Pancreas (tissue), 10 donors: Measurements from ENCODE around the gene ZAP70. TPM values are rescaled to one million over a fixed set of nuclear protein-coding genes. Genes with fewer than 3 reads are reported as not detected.

ENCODE experiments used
- ATAC-seq, 4 donors: fragments of 200-7000 bp; cut with Tn5 transposase; one replicate each; pipeline versions ENCODE4 v1.8.0 to v1.9.1; 2020; ENCODE audit warnings: mild to moderate bottlenecking in 4 of 4, moderate library complexity in 4 of 4
- DNase-seq, 6 donors: peaks; one replicate each; pipeline ENCODE4 v3.0.0-alpha.2; 2020
- FAIRE-seq: peaks from 2 replicates; lab custom pipeline; 2012; peaks lifted over from hg19 to GRCh38; lab: Jason Lieb, UNC
- H3K27ac ChIP-seq, 4 donors: fragments of 200-600 bp; sonication (generic); 1 replicate in 3 of 4; 2 replicates in 1 of 4; pipeline versions ENCODE4 v1.5.0 to v1.8.0; 2020
- H3K27me3 ChIP-seq, 4 donors: fragments of 200-600 bp; one replicate each; pipeline ENCODE4 v1.8.0; 2021
- H3K36me3 ChIP-seq, 3 donors: fragments of 200-600 bp; sonication (generic) in 1 of 3; one replicate each; pipeline versions ENCODE4 v1.5.0 to v1.8.0; 2020 to 2021
- H3K4me1 ChIP-seq, 3 donors: fragments of 200-600 bp; one replicate each; pipeline ENCODE4 v1.8.0; 2021
- H3K4me3 ChIP-seq, 4 donors: fragments of 200-600 bp; sonication (generic) in 2 of 4; one replicate each; pipeline versions ENCODE4 v1.5.0 to v1.8.0; 2020 to 2021
- H3K9me3 ChIP-seq, 4 donors: fragments of 200-600 bp; one replicate each; pipeline ENCODE4 v1.8.0; 2021
- WGBS, 2 donors: extraction: QIAGEN DNeasy Blood & Tissue Kit; methylation state at CpG; one replicate each; pipeline ENCODE4 v1.1.7; 2013; 5-methylcytosine and 5-hydroxymethylcytosine counted together
- intact Hi-C, 3 donors: fragments of 100-400 bp; cut with DNase I; formaldehyde crosslinking; loops; one replicate each; pipeline versions ENCODE4 v1.11.1 to v1.14.2; 2022
- polyA plus RNA-seq, 2 donors: library from polyadenylated mRNA; stranded (reverse); fragments of 200-250 nt; gene quantifications; one replicate each; pipeline ENCODE4 v1.2.3, GENCODE V29; 2013
- total RNA-seq, 6 donors: library from RNA; stranded (reverse); fragmentation: NEBNext Ultra II Directional in 4 of 6; extraction: Animal tissue kit (Norgen Biotek cat#: 25700) in 4 of 6; gene quantifications; one replicate each; pipeline versions ENCODE4 v1.2.1 to v1.2.4, GENCODE V29; 2021 to 2023
- TF ChIP-seq, protein P1 (sequence below), 4 donors: fragments of 200-600 bp; sonication (generic) in 3 of 4; IDR thresholded peaks; one replicate each; pipeline versions ENCODE4 v1.5.0 to v1.8.0; 2021; ENCODE audit warnings: antibody characterized with exemption in 4 of 4
- donor health status: healthy with polysubstance abuse.
- donor health status: DM: no; HTN: no; CAD: no; lungs with moderate emphysema.
- donor health status: DM: no; HTN: no; CAD: no.
- donor health status: control.
- donor health status: control.
- donor health status: Bipolar disorder and iron deficiency.
- donor health status: DM: yes; HTN: yes; CAD: no.
- donor health status: DM: no; HTN: no; CAD: no.
- donor health status: DM: no; HTN: no; CAD: no.
- donor health status: DM: yes; HTN: yes; CAD: no.

Gene ZAP70
- total and polyA plus RNA-seq, 8 donors, result 0.42 to 2.6 (median 1.3) TPM

DNA sequence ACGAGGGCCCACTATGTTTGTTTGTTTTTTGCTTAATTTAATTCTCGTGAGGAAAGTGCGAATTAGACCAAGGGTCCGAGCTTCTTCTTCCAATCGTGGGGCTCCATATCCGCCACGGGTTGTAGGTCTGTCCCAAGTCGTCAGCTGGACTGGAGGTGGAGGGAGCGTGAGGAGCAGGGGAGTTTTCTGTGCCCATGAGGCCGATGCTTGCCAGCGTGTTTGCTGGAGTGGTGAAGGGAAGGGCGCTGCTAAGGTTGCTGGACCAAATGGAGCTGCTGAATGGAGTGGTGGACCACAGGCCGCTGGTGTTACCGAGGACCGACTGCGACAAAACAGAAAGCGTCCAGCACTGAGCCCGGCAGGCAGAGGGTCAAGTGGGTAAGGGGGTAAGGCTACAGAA lies 43.7 kb downstream of the ZAP70 start:
- no peak overlapping the region for H3K27ac ChIP-seq
- no peaks in the 10 kb centered on the region for H3K27me3 ChIP-seq
- intact Hi-C loops, result no loop called here
- TF ChIP-seq, protein P1, sequence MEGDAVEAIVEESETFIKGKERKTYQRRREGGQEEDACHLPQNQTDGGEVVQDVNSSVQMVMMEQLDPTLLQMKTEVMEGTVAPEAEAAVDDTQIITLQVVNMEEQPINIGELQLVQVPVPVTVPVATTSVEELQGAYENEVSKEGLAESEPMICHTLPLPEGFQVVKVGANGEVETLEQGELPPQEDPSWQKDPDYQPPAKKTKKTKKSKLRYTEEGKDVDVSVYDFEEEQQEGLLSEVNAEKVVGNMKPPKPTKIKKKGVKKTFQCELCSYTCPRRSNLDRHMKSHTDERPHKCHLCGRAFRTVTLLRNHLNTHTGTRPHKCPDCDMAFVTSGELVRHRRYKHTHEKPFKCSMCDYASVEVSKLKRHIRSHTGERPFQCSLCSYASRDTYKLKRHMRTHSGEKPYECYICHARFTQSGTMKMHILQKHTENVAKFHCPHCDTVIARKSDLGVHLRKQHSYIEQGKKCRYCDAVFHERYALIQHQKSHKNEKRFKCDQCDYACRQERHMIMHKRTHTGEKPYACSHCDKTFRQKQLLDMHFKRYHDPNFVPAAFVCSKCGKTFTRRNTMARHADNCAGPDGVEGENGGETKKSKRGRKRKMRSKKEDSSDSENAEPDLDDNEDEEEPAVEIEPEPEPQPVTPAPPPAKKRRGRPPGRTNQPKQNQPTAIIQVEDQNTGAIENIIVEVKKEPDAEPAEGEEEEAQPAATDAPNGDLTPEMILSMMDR (IDR thresholded peaks at IDR 0.05), result no peak
- FAIRE-seq (no peak), ATAC-seq (no peak), DNase-seq (no peak)
- no peaks in the 10 kb centered on the region for H3K9me3 ChIP-seq
- no peaks in the 10 kb centered on the region for H3K4me1 ChIP-seq
- H3K4me3 ChIP-seq, result no peak overlapping the region
- H3K36me3 ChIP-seq, result peaks cover 0 to 52% (median 7%) of the 10 kb centered on the region in 3 donors
- 90 to 94% methylated on average over 18 of the region's 18 CpGs for WGBS, 2 donors

DNA sequence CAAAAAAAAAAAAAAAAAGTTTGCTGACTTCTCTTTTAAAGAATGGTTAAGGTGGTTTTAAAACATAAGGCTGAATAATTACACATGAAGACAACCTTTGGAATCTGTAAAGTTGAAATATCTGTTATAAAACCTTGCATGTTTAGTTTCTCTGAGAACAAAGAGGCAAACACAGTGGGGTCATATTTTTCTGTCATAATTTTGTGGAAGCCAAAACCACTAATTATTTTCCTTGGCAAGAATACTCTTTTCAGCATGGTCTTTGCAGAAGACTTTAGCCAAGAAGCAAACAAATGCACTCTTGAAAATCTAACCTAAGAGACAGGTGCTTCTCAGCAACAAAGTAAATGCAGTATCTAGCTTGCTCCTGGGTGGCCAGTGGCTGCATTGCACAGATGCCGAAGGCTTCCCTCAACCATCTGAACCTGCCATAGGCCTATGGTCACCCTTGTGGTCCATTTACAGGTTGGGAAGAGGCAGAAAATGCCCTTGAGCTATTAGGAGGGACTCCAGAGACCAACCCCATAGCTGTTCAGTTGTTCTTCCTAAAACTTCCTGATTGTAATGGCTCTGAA lies 44.8 kb downstream of the ZAP70 start:
- intact Hi-C loops, result no loop called here
- Histone ChIP-seq H3K9me3 (no peaks in the 10 kb centered on the region), H3K27me3 (no peaks in the 10 kb centered on the region), H3K27ac (no peak overlapping the region), H3K4me3 (no peak overlapping the region), H3K4me1 (no peaks in the 10 kb centered on the region), H3K36me3 (peaks cover 0 to 61% (median 7%) of the 10 kb centered on the region in 3 donors)
- no peak for DNase-seq
- no peak for FAIRE-seq
- TF ChIP-seq, protein P1 (IDR thresholded peaks at IDR 0.05), result no peak
- no peak for ATAC-seq
- WGBS, 2 donors, result 97% methylated on average over 1 of the region's 1 CpG

DNA sequence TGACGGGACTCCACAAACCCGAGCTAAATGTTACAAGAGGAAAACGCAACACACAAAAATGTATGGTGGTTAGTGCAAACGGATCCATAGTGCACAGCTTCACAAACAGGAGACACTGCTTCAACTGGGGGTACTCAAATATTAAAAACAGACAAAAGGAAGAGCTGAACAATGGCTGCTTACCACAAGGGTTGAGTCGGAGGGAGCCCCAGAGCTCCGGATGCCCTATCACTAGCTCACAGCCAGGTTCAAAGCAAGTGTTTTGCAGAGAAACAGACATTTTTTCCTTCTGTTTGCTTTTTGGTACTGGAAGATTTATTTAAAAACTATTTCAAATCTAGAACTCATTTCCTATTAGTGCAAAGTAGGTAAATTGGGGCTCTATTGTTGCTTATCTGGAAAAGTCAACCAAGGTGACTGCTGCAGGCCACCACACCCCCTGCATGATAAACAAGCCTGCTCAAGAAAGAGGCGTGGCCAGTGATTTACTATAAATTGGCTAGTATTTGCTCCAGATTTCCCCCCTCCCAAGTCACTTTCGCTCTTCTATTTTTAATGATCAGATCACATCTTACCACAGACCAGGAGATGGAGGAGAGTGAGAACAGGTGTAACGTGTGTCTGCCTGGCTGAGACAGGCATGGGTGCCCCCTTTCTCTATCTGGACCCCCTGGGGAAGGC lies 46.5 kb downstream of the ZAP70 start:
- TF ChIP-seq, protein P1 (IDR thresholded peaks at IDR 0.05), result no peak
- WGBS, 2 donors, result 90 to 92% methylated on average over 9 of the region's 9 CpGs
- H3K4me3 ChIP-seq, result no peak overlapping the region
- H3K27ac ChIP-seq, result no peak overlapping the region
- H3K4me1 ChIP-seq, result no peaks in the 10 kb centered on the region
- intact Hi-C loops, result no loop called here
- no peaks in the 10 kb centered on the region for H3K27me3 ChIP-seq
- FAIRE-seq (no peak), DNase-seq (no peak), ATAC-seq (no peak)
- H3K36me3 ChIP-seq, result peaks cover 0 to 74% (median 7%) of the 10 kb centered on the region in 3 donors
- no peaks in the 10 kb centered on the region for H3K9me3 ChIP-seq

DNA sequence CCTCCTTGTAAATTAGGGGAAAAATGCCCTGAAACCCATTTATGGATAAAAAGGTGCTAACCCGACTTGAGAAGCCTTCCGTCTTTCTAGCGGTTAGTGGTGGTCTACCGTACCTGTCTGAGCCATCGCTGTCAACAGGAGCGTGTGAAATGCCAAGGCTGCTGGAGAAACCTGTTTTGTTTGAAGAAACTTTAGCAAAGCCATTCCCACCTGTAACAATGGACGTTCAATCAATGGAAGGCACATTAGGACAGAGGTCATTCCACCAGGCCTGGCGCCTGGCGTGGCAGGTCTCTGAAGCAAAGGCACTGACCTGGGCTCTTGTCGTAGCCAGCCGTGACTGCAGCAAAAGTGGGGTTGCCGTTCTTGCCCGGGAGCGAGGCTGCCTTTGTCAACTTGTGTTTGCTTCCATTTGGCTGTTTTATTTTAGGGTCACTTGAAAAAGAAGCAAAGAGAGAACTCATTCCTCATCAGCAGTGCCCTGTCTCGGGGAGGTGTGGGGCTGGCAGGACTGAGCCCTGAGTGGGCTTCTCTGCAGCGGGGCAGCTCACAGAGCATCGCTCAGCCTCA lies 47.2 kb downstream of the ZAP70 start:
- no peaks in the 10 kb centered on the region for H3K27me3 ChIP-seq
- DNase-seq (no peak), FAIRE-seq (no peak), ATAC-seq (no peak)
- no peaks in the 10 kb centered on the region for H3K4me1 ChIP-seq
- no peak overlapping the region for H3K27ac ChIP-seq
- H3K36me3 ChIP-seq, result peaks cover 0 to 81% (median 7%) of the 10 kb centered on the region in 3 donors
- no peaks in the 10 kb centered on the region for H3K9me3 ChIP-seq
- 91 to 93% methylated on average over 17 of the region's 17 CpGs for WGBS, 2 donors
- intact Hi-C loops, result no loop called here
- TF ChIP-seq, protein P1 (IDR thresholded peaks at IDR 0.05), result no peak
- H3K4me3 ChIP-seq, result no peak overlapping the region

DNA sequence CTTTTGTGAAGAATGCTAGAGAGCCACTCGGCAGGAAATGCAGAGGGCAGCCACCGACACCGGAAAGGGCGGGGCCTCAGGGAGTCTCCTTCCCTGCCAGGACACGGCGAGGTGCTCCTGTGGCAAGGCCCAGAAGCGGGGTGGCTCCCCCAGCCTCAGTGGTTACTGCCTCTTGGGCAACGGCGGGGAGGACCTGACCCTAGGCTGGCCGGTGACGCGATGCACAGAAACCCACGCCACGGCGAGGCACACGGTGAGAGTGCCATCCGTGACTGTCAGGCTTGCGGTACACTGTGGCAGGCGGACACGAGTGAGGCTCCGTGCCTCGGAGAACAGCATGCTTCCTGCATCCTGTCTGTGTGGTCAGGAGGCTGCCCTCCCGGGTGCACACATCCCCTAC lies 47.8 kb downstream of the ZAP70 start:
- 89 to 92% methylated on average over 23 of the region's 23 CpGs for WGBS, 2 donors
- no peaks in the 10 kb centered on the region for H3K9me3 ChIP-seq
- H3K27me3 ChIP-seq, result no peaks in the 10 kb centered on the region
- ATAC-seq, result no peak
- no peak for FAIRE-seq
- no peak overlapping the region for H3K27ac ChIP-seq
- intact Hi-C loops, result no loop called here
- no peak for DNase-seq
- no peak overlapping the region for H3K4me3 ChIP-seq
- H3K4me1 ChIP-seq, result no peaks in the 10 kb centered on the region
- TF ChIP-seq, protein P1 (IDR thresholded peaks at IDR 0.05), result no peak
- H3K36me3 ChIP-seq, result peaks cover 0 to 81% (median 10%) of the 10 kb centered on the region in 3 donors
